Activated naive CD8-positive, alpha-beta T cell (primary cell): ENCODE measurements around the gene ZNF516.

Source experiments
- H3K27ac Mint-ChIP-seq: one replicate; pipeline ENCODE4 v1.8.0; 2021; ENCODE audit warnings: mixed read lengths
- H3K27me3 Mint-ChIP-seq: one replicate; pipeline ENCODE4 v1.8.0; 2021; ENCODE audit warnings: mixed read lengths
- H3K36me3 Mint-ChIP-seq: one replicate; pipeline ENCODE4 v1.8.0; 2021; ENCODE audit warnings: mixed read lengths
- H3K4me1 Mint-ChIP-seq: one replicate; pipeline ENCODE4 v1.8.0; 2021; ENCODE audit warnings: low read depth, mixed read lengths
- H3K4me3 Mint-ChIP-seq: one replicate; pipeline ENCODE4 v1.8.0; 2021; ENCODE audit warnings: mild to moderate bottlenecking, mixed read lengths
- H3K9me3 Mint-ChIP-seq: one replicate; pipeline ENCODE4 v1.8.0; 2021; ENCODE audit warnings: low read depth, mixed read lengths

Gene ZNF516

DNA sequence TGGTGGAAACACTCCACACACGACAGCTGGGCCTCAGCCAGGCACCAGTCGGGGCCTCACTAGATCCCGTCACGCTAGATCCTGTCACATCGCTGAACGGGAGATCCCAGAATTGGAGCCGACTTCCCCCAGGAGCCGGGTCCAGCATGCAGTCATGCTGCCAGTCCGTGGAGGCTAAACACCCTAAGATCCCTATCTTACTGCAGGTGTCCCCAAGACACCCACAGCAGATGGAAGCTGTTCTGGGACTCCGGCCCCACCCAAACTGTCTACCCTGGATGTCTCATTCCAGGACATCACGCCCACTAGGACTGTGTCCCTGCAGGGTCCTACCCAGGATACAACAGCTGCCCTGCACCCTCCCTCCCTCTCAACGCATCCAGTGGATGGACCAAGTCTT lies 23.4 kb downstream of the ZNF516 start:
- H3K27me3 Mint-ChIP-seq = no peaks in the 10 kb centered on the region
- H3K9me3 Mint-ChIP-seq = no peaks in the 10 kb centered on the region
- peaks cover 46% of the 10 kb centered on the region for H3K4me1 Mint-ChIP-seq
- no peaks in the 10 kb centered on the region for H3K36me3 Mint-ChIP-seq
- H3K27ac Mint-ChIP-seq = no peak overlapping the region
- no peak overlapping the region for H3K4me3 Mint-ChIP-seq

DNA sequence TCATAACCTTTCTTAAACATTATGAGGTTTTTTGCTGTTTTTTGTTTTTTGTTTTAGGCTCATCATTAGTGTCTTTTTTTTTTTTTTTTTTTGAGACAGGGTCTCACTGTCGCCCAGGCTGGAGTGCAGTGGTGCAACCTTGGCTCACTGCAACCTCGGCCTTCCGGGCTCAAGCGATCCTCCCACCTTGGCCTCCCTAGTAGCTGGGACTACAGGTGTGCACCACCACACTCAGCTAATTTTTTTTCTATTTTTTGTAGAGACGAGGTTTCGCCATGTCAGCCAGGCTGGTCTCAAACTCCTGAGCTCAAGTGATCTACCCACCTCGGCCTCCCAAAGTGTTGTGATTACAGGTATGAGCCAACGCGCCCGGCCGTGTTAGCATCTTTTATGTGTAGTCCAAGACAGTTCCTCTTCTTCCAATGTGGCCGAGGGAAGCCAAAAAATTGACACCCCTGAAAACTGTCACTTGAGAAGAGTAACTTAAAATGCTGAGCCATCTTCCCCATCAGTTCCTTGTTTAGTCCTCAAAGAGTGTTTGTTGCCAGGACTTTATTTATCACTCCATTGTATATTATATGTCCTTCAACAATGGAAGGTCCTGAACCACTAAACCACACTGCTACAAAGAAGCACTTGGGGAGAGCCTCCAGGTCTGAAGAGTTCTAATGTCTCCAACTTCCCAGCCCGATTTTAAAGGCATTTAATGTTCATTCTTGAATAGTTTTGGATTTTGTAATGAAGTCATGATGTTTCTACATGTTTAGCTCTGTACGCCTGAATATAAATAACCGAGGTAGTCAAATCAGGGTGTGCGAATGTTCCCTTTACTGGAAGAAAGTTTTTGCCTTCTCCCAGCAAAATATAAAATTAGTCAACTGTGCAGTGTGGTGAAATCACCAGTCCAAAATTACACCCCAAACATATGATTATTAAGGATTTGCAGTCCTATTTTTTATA lies 26.4 kb downstream of the ZNF516 start:
- Mint-ChIP-seq H3K36me3 (no peaks in the 10 kb centered on the region), H3K27me3 (no peaks in the 10 kb centered on the region), H3K27ac (no peak overlapping the region), H3K4me1 (peaks cover 28% of the 10 kb centered on the region), H3K9me3 (no peaks in the 10 kb centered on the region), H3K4me3 (peak overlapping the region; percentile 83)

DNA sequence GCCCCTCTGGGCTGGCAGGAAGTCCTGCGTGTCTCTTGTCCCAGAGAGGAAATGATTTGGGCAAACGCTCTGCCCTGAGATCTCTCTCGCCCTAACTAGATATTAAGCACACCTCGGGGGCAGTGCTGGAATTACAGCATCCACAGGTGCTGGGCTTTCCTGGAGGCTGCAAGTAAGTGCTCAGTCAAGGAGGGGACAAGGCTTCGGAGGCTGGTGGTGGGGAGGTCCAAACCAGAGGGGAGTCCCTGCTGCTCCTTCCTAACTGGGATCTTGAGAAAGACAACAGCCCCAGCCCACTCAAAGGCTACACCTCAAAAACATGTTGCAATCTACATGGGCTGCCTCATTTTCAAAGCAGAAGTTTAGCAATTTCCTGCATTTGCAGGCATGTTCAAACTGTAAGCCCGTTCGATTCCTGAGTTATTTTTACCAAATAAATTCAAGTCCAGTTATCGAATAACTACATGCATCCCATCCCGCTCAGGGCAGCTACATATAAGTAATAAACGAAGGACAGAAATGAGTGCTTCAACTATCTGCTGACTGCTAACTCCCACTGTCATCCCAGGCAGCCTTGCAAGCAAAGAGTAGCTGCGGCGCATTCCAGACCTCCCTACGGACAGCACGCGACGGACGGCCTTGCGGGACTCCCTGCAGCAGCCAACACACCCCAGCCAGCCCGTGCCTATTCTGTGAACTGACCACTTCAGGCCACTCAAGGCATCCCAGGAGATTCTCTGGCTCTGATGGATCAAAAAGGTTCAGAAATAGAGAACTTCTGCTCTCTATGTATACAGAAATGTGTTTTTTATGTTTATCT lies 27.5 kb downstream of the ZNF516 start:
- Mint-ChIP-seq H3K27me3 (no peaks in the 10 kb centered on the region), H3K36me3 (no peaks in the 10 kb centered on the region), H3K27ac (peak overlapping the region; percentile 86), H3K4me1 (peaks cover 28% of the 10 kb centered on the region), H3K9me3 (no peaks in the 10 kb centered on the region), H3K4me3 (peak overlapping the region; percentile 83)

DNA sequence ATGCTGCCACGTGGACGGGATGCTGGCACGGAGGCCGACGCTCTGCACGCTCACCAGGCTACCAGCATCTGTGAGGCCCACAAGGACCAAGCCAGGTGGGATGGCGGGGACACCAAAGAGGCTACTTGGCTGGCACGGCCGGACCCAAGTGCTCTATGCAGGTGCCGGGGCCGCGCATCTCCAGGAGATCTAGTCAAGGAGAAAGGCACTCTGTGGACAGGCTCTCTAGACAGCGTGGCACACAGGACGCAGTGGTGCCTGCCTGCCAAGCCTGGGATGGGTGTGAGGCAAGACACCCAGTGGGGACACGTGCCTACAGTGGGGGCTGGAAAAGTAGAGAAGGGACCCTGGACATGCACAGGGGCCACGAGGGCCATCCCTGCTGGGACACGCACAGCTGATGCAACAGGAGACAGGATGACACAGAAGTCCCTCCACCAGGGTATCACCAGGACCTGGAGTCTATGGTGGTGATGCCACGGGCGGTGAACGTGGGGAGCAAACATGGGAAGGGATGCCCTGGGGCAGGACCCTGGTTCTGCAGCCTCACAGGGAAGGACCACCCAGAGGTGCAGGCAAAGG lies 28.5 kb downstream of the ZNF516 start:
- H3K27ac Mint-ChIP-seq = peak overlapping the region; percentile 88
- H3K9me3 Mint-ChIP-seq = no peaks in the 10 kb centered on the region
- peaks cover 28% of the 10 kb centered on the region for H3K4me1 Mint-ChIP-seq
- no peaks in the 10 kb centered on the region for H3K27me3 Mint-ChIP-seq
- H3K4me3 Mint-ChIP-seq = peak overlapping the region; percentile 73
- H3K36me3 Mint-ChIP-seq = no peaks in the 10 kb centered on the region

DNA sequence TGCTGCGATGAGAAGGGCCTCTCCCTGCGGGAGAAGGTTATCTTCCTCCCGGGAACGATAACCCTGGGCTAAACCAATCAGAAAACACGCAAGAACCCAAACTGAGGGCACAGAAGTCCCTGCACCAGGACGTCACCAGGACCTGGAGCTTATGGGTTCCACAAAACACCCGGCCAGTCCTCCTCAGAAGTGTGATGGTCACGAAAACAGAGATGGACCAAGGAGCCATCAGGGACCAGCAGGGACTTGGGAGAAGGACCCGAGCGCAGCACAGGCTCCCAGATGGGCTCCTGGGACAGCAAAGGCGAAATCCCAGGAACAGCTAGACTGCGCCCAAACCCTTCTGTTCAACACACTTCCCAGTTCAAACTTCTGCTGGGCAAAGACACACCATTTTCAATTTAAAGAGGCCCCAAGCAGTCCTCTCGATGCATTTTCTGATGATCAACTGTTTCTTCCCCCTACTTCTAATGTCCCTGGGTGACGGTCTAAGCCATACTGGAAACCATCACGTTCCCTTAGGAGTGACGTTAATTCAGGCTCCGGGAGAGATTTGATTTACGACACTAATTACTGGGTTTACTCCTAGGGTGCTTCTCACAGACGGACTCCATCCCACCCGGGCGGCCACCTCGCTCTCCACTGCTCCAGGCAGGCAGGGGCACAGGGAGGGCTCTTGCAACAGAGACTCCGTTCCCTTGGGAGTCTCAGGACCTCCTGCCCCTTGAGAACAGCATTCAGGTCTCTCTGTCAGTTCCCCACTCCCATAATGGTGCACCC lies 29.2 kb downstream of the ZNF516 start:
- Mint-ChIP-seq H3K27me3 (no peaks in the 10 kb centered on the region), H3K4me1 (peaks cover 26% of the 10 kb centered on the region), H3K27ac (peak overlapping the region; percentile 88), H3K9me3 (no peaks in the 10 kb centered on the region), H3K36me3 (no peaks in the 10 kb centered on the region), H3K4me3 (no peak overlapping the region)

DNA sequence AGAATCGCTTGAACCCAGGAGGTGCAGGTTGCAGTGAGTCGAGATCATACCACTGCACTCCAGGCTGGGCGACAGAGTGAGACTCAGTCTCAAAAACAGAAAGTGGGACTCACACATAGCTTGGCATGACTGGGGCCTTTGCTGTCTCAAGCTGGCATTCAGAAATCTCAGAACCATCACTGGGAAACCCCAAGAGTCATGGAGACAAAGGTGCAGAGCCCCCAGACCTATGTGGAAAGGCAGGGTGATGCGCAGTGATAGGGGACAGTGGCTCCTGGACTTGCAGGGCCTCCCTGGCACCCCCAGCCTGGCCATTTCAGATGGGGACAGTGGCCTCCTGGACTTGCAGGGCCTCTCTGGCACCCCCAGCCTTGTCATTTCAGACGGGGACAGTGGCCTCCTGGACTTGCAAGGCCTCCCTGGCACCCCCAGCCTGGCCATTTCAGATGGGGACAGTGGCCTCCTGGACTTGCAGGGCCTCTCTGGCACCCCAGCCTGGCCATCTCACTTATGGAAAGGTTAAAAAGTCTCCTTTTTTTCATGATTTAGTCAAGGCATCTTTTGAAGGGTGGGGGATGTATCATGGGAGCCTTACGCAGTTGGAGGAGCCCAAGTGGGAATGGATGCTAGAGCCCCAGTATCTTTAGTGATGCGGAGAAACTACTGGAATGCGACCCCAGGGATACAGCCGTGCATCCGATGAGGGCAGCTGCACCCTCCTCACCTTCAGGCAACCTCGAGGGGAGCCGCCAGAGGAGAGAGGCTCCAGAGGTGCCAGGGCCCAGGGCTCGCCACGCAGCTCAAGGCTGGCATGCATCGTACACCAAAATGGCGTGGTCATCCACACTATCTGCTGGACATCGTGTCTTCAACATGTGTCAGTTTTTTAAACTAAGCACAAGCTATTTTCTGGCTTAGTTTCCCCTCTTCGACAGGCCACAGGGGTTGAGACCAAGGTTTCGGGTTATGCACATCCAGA lies 30.5 kb downstream of the ZNF516 start:
- Mint-ChIP-seq H3K9me3 (no peaks in the 10 kb centered on the region), H3K36me3 (peaks cover 5% of the 10 kb centered on the region), H3K27ac (no peak overlapping the region), H3K4me3 (no peak overlapping the region), H3K4me1 (peaks cover 23% of the 10 kb centered on the region), H3K27me3 (no peaks in the 10 kb centered on the region)

DNA sequence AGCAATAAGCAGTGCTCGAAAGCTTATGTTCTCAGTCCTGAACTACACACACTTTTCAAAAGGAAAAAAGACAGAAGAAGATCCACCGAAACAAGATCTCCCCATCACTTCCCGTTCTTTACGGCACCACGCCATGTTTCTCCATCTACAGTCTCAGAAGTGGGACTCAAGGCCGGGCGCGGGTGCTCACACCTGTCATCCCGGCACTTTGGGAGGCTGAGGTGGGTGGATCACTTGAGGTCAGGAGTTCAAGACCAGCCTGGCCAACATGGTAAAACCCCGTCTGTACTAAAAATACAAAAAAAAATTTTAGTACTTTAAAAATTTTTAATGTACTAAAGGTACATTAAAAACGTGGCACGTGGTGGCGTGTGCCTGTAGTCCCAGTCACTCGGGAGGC lies 31.2 kb downstream of the ZNF516 start:
- H3K36me3 Mint-ChIP-seq = peaks cover 5% of the 10 kb centered on the region
- H3K27me3 Mint-ChIP-seq = no peaks in the 10 kb centered on the region
- H3K27ac Mint-ChIP-seq = no peak overlapping the region
- no peak overlapping the region for H3K4me3 Mint-ChIP-seq
- H3K9me3 Mint-ChIP-seq = no peaks in the 10 kb centered on the region
- peaks cover 20% of the 10 kb centered on the region for H3K4me1 Mint-ChIP-seq

DNA sequence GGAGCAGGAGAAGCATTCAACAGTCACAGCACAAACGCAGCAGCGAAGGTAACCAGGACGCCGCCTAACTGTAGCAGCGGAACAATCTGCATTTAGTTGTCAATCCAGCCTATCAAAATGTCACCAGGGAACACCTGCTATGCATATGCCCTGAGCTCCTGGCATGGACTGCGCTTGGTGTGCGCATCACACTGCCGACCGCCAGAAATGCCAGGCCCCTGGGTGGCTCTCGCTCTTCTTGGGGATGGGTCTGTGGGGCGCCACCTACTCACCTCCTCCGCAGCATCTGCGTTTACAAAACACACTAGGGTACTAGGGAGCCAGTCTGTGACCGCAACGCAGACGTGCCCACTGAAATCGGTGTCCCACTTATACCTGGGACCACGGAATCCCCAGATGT lies 31.7 kb downstream of the ZNF516 start:
- Mint-ChIP-seq H3K27ac (no peak overlapping the region), H3K27me3 (no peaks in the 10 kb centered on the region), H3K36me3 (peaks cover 5% of the 10 kb centered on the region), H3K4me1 (peaks cover 15% of the 10 kb centered on the region), H3K4me3 (no peak overlapping the region), H3K9me3 (no peaks in the 10 kb centered on the region)

DNA sequence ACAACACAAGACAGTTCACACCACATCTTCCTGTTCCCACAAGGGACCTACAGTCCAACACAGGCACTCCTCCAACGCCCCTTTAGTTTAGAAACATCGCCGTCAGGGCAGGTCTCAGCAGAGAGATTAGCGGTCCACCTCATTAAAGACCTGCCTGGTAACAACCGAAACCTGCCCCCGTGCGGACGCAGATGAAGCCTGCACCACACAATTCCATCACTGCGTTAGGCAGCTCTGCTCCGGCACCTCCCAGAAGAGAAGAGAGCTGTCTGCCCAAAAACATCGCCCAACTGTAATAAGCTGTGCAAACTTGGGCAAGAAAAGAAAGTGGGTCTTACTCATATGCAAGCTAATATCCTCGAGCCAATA lies 32.7 kb downstream of the ZNF516 start:
- no peak overlapping the region for H3K4me3 Mint-ChIP-seq
- peaks cover 9% of the 10 kb centered on the region for H3K4me1 Mint-ChIP-seq
- H3K27me3 Mint-ChIP-seq = no peaks in the 10 kb centered on the region
- no peaks in the 10 kb centered on the region for H3K9me3 Mint-ChIP-seq
- H3K27ac Mint-ChIP-seq = no peak overlapping the region
- H3K36me3 Mint-ChIP-seq = peaks cover 5% of the 10 kb centered on the region

DNA sequence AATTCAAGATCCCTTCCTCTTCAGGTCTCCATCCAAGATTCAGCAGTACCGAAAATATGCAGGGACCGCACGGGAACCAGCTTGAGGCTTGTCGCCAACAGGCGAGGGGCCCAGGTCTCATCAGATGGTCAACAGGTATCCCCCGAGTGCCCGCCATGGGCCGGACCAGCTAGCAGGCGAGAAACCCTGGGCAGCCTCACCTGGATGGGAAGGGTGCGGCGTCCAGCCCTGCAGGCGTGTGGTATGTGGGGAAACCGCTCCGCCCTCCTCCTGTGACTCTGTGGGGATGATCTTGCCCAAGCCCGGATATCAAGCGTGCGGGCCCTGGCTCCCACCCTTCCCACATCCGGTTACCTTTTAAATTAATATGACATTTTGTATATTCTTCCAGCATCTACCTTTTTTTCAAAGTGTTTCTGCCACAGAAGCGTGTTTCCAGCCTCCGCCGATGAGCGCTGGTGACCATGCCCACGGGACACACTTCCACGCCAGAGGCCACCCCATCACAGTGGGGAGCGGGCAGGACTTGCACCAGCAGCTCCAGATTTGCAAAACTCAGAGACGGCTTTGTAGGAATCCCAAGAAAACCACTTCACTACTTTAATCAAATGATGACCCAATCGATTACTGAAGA lies 33.2 kb downstream of the ZNF516 start:
- Mint-ChIP-seq H3K4me3 (no peak overlapping the region), H3K27ac (no peak overlapping the region), H3K27me3 (no peaks in the 10 kb centered on the region), H3K9me3 (no peaks in the 10 kb centered on the region), H3K36me3 (peaks cover 5% of the 10 kb centered on the region), H3K4me1 (peaks cover 13% of the 10 kb centered on the region)

DNA sequence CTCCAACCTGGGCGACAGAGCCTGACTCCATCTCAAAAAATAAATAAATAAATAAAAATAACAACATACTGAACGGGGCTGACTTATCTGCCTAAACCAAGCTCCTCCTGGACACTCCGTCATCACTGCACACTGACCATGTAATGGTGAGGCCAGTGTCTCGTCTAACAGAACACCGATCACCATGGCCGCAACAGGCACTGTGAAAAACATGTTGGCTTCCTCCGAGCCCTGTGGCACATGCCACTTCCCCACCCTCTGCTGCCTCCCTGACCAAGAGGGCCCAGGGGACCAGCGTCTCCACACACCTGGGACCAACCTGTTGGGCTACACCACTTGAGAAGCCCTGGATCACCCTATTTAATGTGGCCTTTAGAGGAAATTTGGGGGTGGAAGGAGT lies 33.9 kb downstream of the ZNF516 start:
- no peak overlapping the region for H3K4me3 Mint-ChIP-seq
- H3K27ac Mint-ChIP-seq = no peak overlapping the region
- H3K36me3 Mint-ChIP-seq = peaks cover 5% of the 10 kb centered on the region
- no peaks in the 10 kb centered on the region for H3K9me3 Mint-ChIP-seq
- no peaks in the 10 kb centered on the region for H3K27me3 Mint-ChIP-seq
- H3K4me1 Mint-ChIP-seq = peaks cover 10% of the 10 kb centered on the region

DNA sequence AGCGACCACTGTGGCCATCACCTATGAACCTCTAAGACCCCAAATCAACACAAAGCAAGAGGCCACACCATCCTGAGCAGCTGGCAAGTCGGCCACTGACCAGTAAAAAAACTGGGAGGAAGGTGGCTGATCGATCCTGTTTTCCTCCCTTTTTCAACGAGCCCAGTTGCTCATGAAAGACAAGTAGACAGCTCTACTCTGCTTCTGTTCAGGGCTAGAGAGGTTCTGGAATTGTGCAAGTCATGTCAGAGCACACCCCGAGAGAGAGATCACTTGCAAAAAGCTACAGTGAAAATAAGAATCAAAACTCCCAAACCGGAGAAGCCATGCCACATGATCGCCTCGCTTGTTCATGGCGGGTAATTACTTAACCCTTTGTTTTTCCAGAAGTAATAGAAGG lies 34.6 kb downstream of the ZNF516 start:
- Mint-ChIP-seq H3K27me3 (no peaks in the 10 kb centered on the region), H3K27ac (no peak overlapping the region)

DNA sequence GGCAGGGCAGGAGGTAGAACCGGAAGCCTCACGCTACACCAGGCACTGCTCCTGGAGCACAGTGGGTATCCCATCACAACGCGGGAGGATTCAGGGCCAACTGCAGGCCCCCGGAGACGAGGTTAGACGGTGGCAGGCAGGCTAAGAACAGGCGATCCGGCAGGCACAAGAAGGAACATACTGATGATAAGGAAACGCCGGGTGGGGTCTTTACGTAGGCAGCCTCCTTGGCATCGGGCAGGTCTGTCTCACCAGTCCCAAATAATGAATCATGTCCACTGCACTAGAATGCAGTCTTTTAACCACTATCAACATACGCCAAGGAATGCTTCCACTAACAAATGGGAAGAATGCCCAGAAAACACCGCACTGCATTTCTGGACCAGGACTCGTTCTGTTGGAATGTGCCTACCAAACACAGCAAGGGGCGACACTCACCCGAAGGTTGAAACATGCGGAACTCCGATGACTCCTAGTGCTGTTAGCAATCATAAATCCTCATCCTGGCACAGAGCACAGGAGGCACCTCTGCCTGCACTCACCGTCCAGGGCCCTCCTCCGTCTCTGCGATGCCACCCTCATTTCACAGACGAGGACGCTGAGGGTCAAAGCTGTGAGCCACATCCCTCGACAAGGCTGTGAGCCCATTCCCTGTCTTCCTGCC lies 35.2 kb downstream of the ZNF516 start:
- H3K4me1 Mint-ChIP-seq = peaks cover 19% of the 10 kb centered on the region
- H3K9me3 Mint-ChIP-seq = no peaks in the 10 kb centered on the region
- no peak overlapping the region for H3K4me3 Mint-ChIP-seq
- H3K27me3 Mint-ChIP-seq = no peaks in the 10 kb centered on the region
- H3K36me3 Mint-ChIP-seq = peaks cover 5% of the 10 kb centered on the region
- H3K27ac Mint-ChIP-seq = no peak overlapping the region

More for the DNA sequence above, 34.6 kb downstream of the ZNF516 start:
- H3K4me3 Mint-ChIP-seq = no peak overlapping the region
- H3K36me3 Mint-ChIP-seq = peaks cover 5% of the 10 kb centered on the region
- H3K4me1 Mint-ChIP-seq = peaks cover 14% of the 10 kb centered on the region
- H3K9me3 Mint-ChIP-seq = no peaks in the 10 kb centered on the region
